ENCODE data around the gene VWA5B2. TPM values are rescaled to one million over a fixed set of nuclear protein-coding genes. Genes with fewer than 3 reads are reported as not detected.

VWA5B2 gene
- total RNA-seq, 1 experiment from 2014 or later: 10.6 TPM

GRCh38 chr3:184248454-184249411, 19.3 kb downstream of the VWA5B2 start, which contains the start of gene ALG3:
TSS of gene ALG3 (minus strand) at chr3:184248962. CDS start at chr3:184248940, 22 bp downstream.
- Histone ChIP-seq H3K36me3 (ENCODE audit: control insufficient read depth in 1 of 2, insufficient read depth in 2 of 2, low read length in 2 of 2) (peaks cover 13 to 23% of the 10 kb centered on the region in 2 experiments; a peak in 3 of 4 replicates), H3K9me3 (ENCODE audit: control insufficient read depth in 1 of 2, insufficient read depth in 1 of 2, low read depth in 1 of 2, low read length in 2 of 2) (no peaks in the 10 kb centered on the region), H4K20me1 (ENCODE audit: insufficient read depth) (no peaks in the 10 kb centered on the region), H3K79me2 (ENCODE audit: insufficient read depth, low read length) (peaks cover 60% of the 10 kb centered on the region), H3K9ac (ENCODE audit: low read length) (peak within 1 kb of the TSS; percentile 99), H2AFZ (ENCODE audit: low read depth, low read length, poor library complexity, severe bottlenecking) (peak within 1 kb of the TSS; percentile 62), H3K9me2 (ENCODE audit: insufficient read depth) (no peaks in the 10 kb centered on the region), H3K4me3 (replicated peaks in 1 of 2; ENCODE audit: low read depth in 1 of 2, low read length in 2 of 2) (peak within 1 kb of the TSS; percentile 89 to 100), H3K4me1 (ENCODE audit: control insufficient read depth in 1 of 2, insufficient read depth in 2 of 2, low read length in 2 of 2) (peaks cover 3 to 9% of the 10 kb centered on the region in 2 experiments; a peak in 2 of 4 replicates), H3K27ac (ENCODE audit: low read depth, low read length) (peak within 1 kb of the TSS; percentile 93), H3K4me2 (ENCODE audit: low read length) (peak within 1 kb of the TSS; percentile 99), H3K27me3 (ENCODE audit: insufficient read depth, low read length) (no peaks in the 10 kb centered on the region)
- ChIA-PET POLR2A (no interaction called here), CTCF (interaction anchor here (0.8 to 1.1 kb wide), 4 partner anchors 10 to 353 kb away, joined by 3 to 7 read pairs (median 4); no protein-coding TSS in a partner anchor), RAD21 (ENCODE audit: low non-redundant PET in 1 of 2, low total read pairs in 2 of 2, uncharacterized antibody in 2 of 2, unreplicated experiment in 2 of 2) (no interaction called here)
- BruUV-seq (replicated peaks): TSS peak; percentile 76
- DNase-seq (ENCODE audit: low read depth, low spot score) (peak; percentile 80), ATAC-seq (peak; percentile 51)
- peak; percentile 88 for TF ChIP-seq POLR2AphosphoS5 (IDR thresholded peaks at IDR 0.05; ENCODE audit: low read depth, low read length)
- TF ChIP-seq POLR2A (IDR thresholded peaks at IDR 0.05; ENCODE audit: borderline replicate concordance, extremely low read depth, insufficient read depth, insufficient read length): peak; percentile 85
- peak; percentile 97 for TF ChIP-seq YY1 (IDR thresholded peaks at IDR 0.05; ENCODE audit: extremely low read depth, insufficient replicate concordance, low read depth, low read length)
- TF ChIP-seq CEBPB (IDR thresholded peaks at IDR 0.05; ENCODE audit: low read depth): no peak
- no peak for TF ChIP-seq ATF3 (IDR thresholded peaks at IDR 0.05)
- TF ChIP-seq ZFX (IDR thresholded peaks at IDR 0.05): peak; percentile 72
- TF ChIP-seq TCF7L2 (IDR thresholded peaks at IDR 0.05; ENCODE audit: borderline replicate concordance, extremely low read depth, insufficient read depth, insufficient read length): peak; percentile 50
- intact Hi-C loops (cut with micrococcal nuclease): loop anchor here (1.0 to 2.0 kb wide), 3 partner anchors 41 to 104 kb away; no protein-coding TSS in a partner anchor
